Suprapubic skin (tissue), 4 donors: ENCODE measurements around the gene ERVV-1. TPM values are rescaled to one million over a fixed set of nuclear protein-coding genes. Genes with fewer than 3 reads are reported as not detected.

ENCODE experiments used
- DNase-seq, 2 donors: peaks; one replicate each; pipeline ENCODE4 v3.0.0-alpha.2; 2019; ENCODE audit warnings: low spot score in 2 of 2
- H3K27ac ChIP-seq: fragments of 200-600 bp; sonication (generic); one replicate; pipeline ENCODE4 v1.5.1; 2019
- H3K27me3 ChIP-seq: fragments of 200-600 bp; sonication (generic); one replicate; pipeline ENCODE4 v1.5.1; 2019
- H3K36me3 ChIP-seq: fragments of 200-600 bp; sonication (generic); one replicate; pipeline ENCODE4 v1.5.1; 2019
- H3K4me1 ChIP-seq: fragments of 200-600 bp; sonication (generic); one replicate; pipeline ENCODE4 v1.5.1; 2019
- H3K4me3 ChIP-seq: fragments of 200-600 bp; sonication (generic); one replicate; pipeline ENCODE4 v1.5.1; 2019; ENCODE audit warnings: mild to moderate bottlenecking
- H3K9me3 ChIP-seq: fragments of 200-600 bp; sonication (generic); one replicate; pipeline ENCODE4 v1.5.1; 2019
- EP300 ChIP-seq: sonication (generic); formaldehyde crosslinking; IDR thresholded peaks from one replicate; pipeline ENCODE4 v1.6.1; 2017; ENCODE audit warnings: antibody characterized with exemption
- POLR2A ChIP-seq, 2 donors: fragments of 450-650 bp; IDR thresholded peaks; one replicate each; pipeline ENCODE4 v1.6.1; 2017; ENCODE audit warnings: antibody characterized with exemption in 2 of 2, mild to moderate bottlenecking in 2 of 2, moderate library complexity in 2 of 2
- POLR2AphosphoS5 ChIP-seq, 3 donors: sonication (generic); formaldehyde crosslinking; IDR thresholded peaks; one replicate each; pipeline ENCODE4 v1.6.1; 2017; ENCODE audit warnings: antibody characterized with exemption in 3 of 3
- WGBS: methylation state at CpG from one replicate; pipeline ENCODE4 v1.1.5; 2018; 5-methylcytosine and 5-hydroxymethylcytosine counted together
- total RNA-seq, 4 donors: library from RNA; depleted of rRNA; stranded (reverse); fragments of >200 nt; gene quantifications; one replicate each; pipeline ENCODE4 v1.1.0, GENCODE V29; 2016
- TF ChIP-seq, protein P1 (sequence below), 2 donors: fragments of 200-600 bp in 1 of 2; fragments of 450-650 bp in 1 of 2; sonication (generic) in 1 of 2; IDR thresholded peaks; one replicate each; pipeline ENCODE4 v1.5.1; 2016 to 2019; ENCODE audit warnings: antibody characterized with exemption in 2 of 2, mild to moderate bottlenecking in 1 of 2, moderate library complexity in 1 of 2

Gene ERVV-1
- total RNA-seq, 4 donors from 2014 or later, result not detected

- H3K27me3 ChIP-seq, result no peaks in the 10 kb centered on the region
- 80% methylated on average over 1 of the region's 2 CpGs for WGBS
- peaks cover 4% of the 10 kb centered on the region for H3K9me3 ChIP-seq
- no peaks in the 10 kb centered on the region for H3K4me1 ChIP-seq
- no peak overlapping the region for H3K27ac ChIP-seq
- H3K36me3 ChIP-seq, result no peaks in the 10 kb centered on the region
- TF ChIP-seq POLR2AphosphoS5 (IDR thresholded peaks at IDR 0.05), result no peak
- no peak for DNase-seq
- H3K4me3 ChIP-seq, result no peak overlapping the region
Measured at GRCh38 chr19:53047379-53047778, 33.7 kb downstream of the ERVV-1 start.

GRCh38 chr19:53055117-53055516, 41.4 kb downstream of the ERVV-1 start:
- TF ChIP-seq POLR2A (IDR thresholded peaks at IDR 0.05) (no peak), EP300 (no peak), POLR2AphosphoS5 (IDR thresholded peaks at IDR 0.05) (no peak)
- TF ChIP-seq, protein P1, sequence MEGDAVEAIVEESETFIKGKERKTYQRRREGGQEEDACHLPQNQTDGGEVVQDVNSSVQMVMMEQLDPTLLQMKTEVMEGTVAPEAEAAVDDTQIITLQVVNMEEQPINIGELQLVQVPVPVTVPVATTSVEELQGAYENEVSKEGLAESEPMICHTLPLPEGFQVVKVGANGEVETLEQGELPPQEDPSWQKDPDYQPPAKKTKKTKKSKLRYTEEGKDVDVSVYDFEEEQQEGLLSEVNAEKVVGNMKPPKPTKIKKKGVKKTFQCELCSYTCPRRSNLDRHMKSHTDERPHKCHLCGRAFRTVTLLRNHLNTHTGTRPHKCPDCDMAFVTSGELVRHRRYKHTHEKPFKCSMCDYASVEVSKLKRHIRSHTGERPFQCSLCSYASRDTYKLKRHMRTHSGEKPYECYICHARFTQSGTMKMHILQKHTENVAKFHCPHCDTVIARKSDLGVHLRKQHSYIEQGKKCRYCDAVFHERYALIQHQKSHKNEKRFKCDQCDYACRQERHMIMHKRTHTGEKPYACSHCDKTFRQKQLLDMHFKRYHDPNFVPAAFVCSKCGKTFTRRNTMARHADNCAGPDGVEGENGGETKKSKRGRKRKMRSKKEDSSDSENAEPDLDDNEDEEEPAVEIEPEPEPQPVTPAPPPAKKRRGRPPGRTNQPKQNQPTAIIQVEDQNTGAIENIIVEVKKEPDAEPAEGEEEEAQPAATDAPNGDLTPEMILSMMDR (IDR thresholded peaks at IDR 0.05), result no peak
- peaks cover 13% of the 10 kb centered on the region for H3K9me3 ChIP-seq
- no peak overlapping the region for H3K4me3 ChIP-seq
- WGBS, result 52% methylated on average over 2 of the region's 2 CpGs
- H3K36me3 ChIP-seq, result no peaks in the 10 kb centered on the region
- H3K27me3 ChIP-seq, result no peaks in the 10 kb centered on the region
- H3K27ac ChIP-seq, result no peak overlapping the region
- H3K4me1 ChIP-seq, result no peaks in the 10 kb centered on the region
- DNase-seq, result no peak

GRCh38 chr19:53057904-53058580, 44.3 kb downstream of the ERVV-1 start:
- Histone ChIP-seq H3K27me3 (no peaks in the 10 kb centered on the region), H3K4me1 (no peaks in the 10 kb centered on the region), H3K27ac (no peak overlapping the region), H3K9me3 (peaks cover 27% of the 10 kb centered on the region), H3K36me3 (no peaks in the 10 kb centered on the region), H3K4me3 (peak overlapping the region; percentile 33)
- TF ChIP-seq, protein P1 (IDR thresholded peaks at IDR 0.05), result no peak
- no peak for TF ChIP-seq POLR2A (IDR thresholded peaks at IDR 0.05)
- TF ChIP-seq EP300, result no peak
- TF ChIP-seq POLR2AphosphoS5 (IDR thresholded peaks at IDR 0.05), result no peak
- WGBS, result 5% methylated on average over 43 of the region's 59 CpGs
- DNase-seq, result no peak

Other genes starting within 250 kb of the ERVV-1 start
- gene ZNF600, start 227.1 kb upstream of the ERVV-1 start, total RNA-seq, result 10 to 100 TPM in 2 of 4 donors, 1 to 10 TPM in 2; 8.1 to 30.0 (median 10.9) TPM
- 10 to 100 TPM; 10.0 to 16.7 (median 14.9) TPM for gene ZNF28, start 192.3 kb upstream of the ERVV-1 start, total RNA-seq
- 10 to 100 TPM; 11.9 to 18.7 (median 17.9) TPM for gene ZNF468, start 156.3 kb upstream of the ERVV-1 start, total RNA-seq
- gene ZNF320, start 116.3 kb upstream of the ERVV-1 start, total RNA-seq, result 10 to 100 TPM in 2 of 4 donors, 1 to 10 TPM in 2; 5.3 to 29.3 (median 11.3) TPM
- gene ZNF888, start 90.5 kb upstream of the ERVV-1 start, total RNA-seq, result 1 to 10 TPM; 3.5 to 5.3 (median 4.5) TPM
- gene ZNF816, start 51.0 kb upstream of the ERVV-1 start, total RNA-seq, result 10 to 100 TPM in 2 of 4 donors, 1 to 10 TPM in 2; 6.8 to 14.5 (median 9.2) TPM
- gene ERVV-2, start 30.8 kb downstream of the ERVV-1 start, total RNA-seq, result not detected
- 10 to 100 TPM; 15.2 to 98.3 (median 27.2) TPM for gene ZNF160, start 89.5 kb downstream of the ERVV-1 start, total RNA-seq
- 1 to 10 TPM; 2.0 to 8.3 (median 5.2) TPM for gene ZNF415, start 119.0 kb downstream of the ERVV-1 start, total RNA-seq
- 10 to 100 TPM in 2 of 4 donors, 1 to 10 TPM in 2; 4.3 to 16.6 (median 8.1) TPM for gene ZNF347, start 145.1 kb downstream of the ERVV-1 start, total RNA-seq
- 10 to 100 TPM in 2 of 4 donors, 1 to 10 TPM in 2; 2.6 to 17.0 (median 7.6) TPM for gene ZNF665, start 179.4 kb downstream of the ERVV-1 start, total RNA-seq
- 10 to 100 TPM; 11.1 to 24.3 (median 18.3) TPM for gene ZNF677, start 241.0 kb downstream of the ERVV-1 start, total RNA-seq
- not detected for gene VN1R2, start 244.4 kb downstream of the ERVV-1 start, total RNA-seq